HL-60 (cell line): ENCODE measurements around the gene MYL7.

Source experiments
- POLR2AphosphoS5 ChIP-seq: IDR thresholded peaks from 2 replicates; pipeline ENCODE4 v1.6.1; 2012; ENCODE audit warnings: low read depth
- SPI1 ChIP-seq: IDR thresholded peaks from 2 replicates; pipeline ENCODE4 v1.6.1; 2012; ENCODE audit warnings: low read depth, mild to moderate bottlenecking, borderline replicate concordance
- TF ChIP-seq, protein P1 (sequence below): IDR thresholded peaks from one replicate; pipeline ENCODE4 v1.5.1; 2011; ENCODE audit warnings: low read length, control low read depth, inconsistent platforms; ENCODE audit not compliant: insufficient read depth
- TF ChIP-seq, protein P2 (sequence below): IDR thresholded peaks from 2 replicates; pipeline ENCODE4 v1.6.1; 2012; ENCODE audit warnings: low read depth; ENCODE audit not compliant: insufficient replicate concordance

DNA sequence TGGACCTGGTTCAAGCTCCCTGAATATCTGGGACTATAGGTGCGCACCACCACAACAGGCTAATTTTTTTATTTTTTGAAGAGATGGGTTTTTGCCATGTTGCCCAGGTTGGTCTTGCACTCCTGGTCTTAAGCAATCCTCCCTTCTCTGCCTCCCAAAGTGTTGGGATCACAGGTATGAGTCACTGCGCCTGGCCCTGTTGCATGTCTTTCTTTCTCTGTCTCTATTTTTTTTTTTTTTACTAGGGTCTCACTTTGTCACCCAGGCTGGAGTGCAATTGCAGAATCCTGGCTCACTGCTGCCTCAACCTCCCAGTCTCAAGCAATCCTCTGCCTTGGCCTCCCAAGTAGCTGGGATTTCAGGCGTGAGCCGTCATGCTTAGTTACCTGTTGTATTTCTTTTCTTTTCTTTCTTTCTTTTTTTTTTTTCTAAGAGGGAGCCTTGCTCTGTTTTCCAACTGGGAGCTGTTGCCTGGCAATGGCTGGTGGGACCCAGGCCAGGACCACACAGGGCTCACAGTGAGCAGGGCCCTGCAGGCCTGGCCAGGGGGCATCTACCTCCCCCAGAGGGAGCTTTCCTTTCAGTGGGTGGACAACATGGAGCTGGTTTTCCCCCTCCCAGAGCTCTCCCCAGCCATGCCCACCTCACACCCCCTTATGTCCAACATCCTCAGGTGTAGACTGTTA lies 6.0 kb downstream of the MYL7 start:
- TF ChIP-seq, protein P1, sequence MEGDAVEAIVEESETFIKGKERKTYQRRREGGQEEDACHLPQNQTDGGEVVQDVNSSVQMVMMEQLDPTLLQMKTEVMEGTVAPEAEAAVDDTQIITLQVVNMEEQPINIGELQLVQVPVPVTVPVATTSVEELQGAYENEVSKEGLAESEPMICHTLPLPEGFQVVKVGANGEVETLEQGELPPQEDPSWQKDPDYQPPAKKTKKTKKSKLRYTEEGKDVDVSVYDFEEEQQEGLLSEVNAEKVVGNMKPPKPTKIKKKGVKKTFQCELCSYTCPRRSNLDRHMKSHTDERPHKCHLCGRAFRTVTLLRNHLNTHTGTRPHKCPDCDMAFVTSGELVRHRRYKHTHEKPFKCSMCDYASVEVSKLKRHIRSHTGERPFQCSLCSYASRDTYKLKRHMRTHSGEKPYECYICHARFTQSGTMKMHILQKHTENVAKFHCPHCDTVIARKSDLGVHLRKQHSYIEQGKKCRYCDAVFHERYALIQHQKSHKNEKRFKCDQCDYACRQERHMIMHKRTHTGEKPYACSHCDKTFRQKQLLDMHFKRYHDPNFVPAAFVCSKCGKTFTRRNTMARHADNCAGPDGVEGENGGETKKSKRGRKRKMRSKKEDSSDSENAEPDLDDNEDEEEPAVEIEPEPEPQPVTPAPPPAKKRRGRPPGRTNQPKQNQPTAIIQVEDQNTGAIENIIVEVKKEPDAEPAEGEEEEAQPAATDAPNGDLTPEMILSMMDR: no peak
- TF ChIP-seq POLR2AphosphoS5: no peak
- TF ChIP-seq SPI1: no peak
- TF ChIP-seq, protein P2, sequence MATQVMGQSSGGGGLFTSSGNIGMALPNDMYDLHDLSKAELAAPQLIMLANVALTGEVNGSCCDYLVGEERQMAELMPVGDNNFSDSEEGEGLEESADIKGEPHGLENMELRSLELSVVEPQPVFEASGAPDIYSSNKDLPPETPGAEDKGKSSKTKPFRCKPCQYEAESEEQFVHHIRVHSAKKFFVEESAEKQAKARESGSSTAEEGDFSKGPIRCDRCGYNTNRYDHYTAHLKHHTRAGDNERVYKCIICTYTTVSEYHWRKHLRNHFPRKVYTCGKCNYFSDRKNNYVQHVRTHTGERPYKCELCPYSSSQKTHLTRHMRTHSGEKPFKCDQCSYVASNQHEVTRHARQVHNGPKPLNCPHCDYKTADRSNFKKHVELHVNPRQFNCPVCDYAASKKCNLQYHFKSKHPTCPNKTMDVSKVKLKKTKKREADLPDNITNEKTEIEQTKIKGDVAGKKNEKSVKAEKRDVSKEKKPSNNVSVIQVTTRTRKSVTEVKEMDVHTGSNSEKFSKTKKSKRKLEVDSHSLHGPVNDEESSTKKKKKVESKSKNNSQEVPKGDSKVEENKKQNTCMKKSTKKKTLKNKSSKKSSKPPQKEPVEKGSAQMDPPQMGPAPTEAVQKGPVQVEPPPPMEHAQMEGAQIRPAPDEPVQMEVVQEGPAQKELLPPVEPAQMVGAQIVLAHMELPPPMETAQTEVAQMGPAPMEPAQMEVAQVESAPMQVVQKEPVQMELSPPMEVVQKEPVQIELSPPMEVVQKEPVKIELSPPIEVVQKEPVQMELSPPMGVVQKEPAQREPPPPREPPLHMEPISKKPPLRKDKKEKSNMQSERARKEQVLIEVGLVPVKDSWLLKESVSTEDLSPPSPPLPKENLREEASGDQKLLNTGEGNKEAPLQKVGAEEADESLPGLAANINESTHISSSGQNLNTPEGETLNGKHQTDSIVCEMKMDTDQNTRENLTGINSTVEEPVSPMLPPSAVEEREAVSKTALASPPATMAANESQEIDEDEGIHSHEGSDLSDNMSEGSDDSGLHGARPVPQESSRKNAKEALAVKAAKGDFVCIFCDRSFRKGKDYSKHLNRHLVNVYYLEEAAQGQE: no peak
